HEK293 (cell line): ENCODE results near the gene TSPAN9.

Experiments
- CTCF ChIA-PET: fragments of 350-600 bp; formaldehyde crosslinking; extraction: SDS; loops from one replicate; lab custom pipeline; 2021; ENCODE audit warnings: antibody characterized with exemption; lab: Yijun Ruan, JAX
- POLR2A ChIA-PET: fragments of 300-600 bp; formaldehyde crosslinking; extraction: SDS; loops from one replicate; lab custom pipeline; 2020; ENCODE audit warnings: antibody characterized with exemption, inconsistent platforms; lab: Yijun Ruan, JAX
- H3K27ac ChIP-seq: fragments of 200-500 bp; sonication (Bioruptor generic); 2 replicates; pipeline ENCODE4 v1.5.1; 2014; ENCODE audit warnings: low read depth, low read length, control low read depth, inconsistent platforms; ENCODE audit errors: extremely low read depth
- H3K36me3 ChIP-seq, 2 experiments: fragments of 200-500 bp in 1 of 2; sonication (Bioruptor generic) in 1 of 2; 1 replicate in 1 of 2; 2 replicates in 1 of 2; pipeline ENCODE4 v1.5.1; 2014 to 2017; ENCODE audit warnings: inconsistent platforms in 2 of 2, low read length in 2 of 2; ENCODE audit not compliant: control insufficient read depth in 2 of 2, insufficient read depth in 1 of 2
- H3K4me1 ChIP-seq: fragments of 200-500 bp; sonication (Bioruptor generic); 2 replicates; pipeline ENCODE4 v1.5.1; 2014; ENCODE audit warnings: mild to moderate bottlenecking, low read length, inconsistent platforms; ENCODE audit not compliant: control insufficient read depth, insufficient read depth
- H3K4me3 ChIP-seq: 2 replicates; pipeline ENCODE4 v1.5.1; 2011; ENCODE audit warnings: low read depth, mild to moderate bottlenecking, control low read depth, low read length, moderate library complexity
- H3K9me3 ChIP-seq: fragments of 200-500 bp; sonication (Bioruptor generic); 2 replicates; pipeline ENCODE4 v1.5.1; 2014; ENCODE audit warnings: low read depth, low read length, inconsistent platforms; ENCODE audit not compliant: control insufficient read depth, insufficient read depth
- HOXA7 ChIP-seq: sonication (generic); formaldehyde crosslinking; IDR thresholded peaks from 2 replicates; pipeline ENCODE4 v1.8.1; 2022; ENCODE audit warnings: missing genetic modification reagents, borderline replicate concordance
- SP7 ChIP-seq: fragments of 450-650 bp; formaldehyde crosslinking; IDR thresholded peaks from 2 replicates; pipeline ENCODE4 v1.5.1; 2016; ENCODE audit warnings: missing biosample characterization, missing genetic modification characterization
- ZNF19 ChIP-seq: fragments of 450-650 bp; formaldehyde crosslinking; IDR thresholded peaks from 2 replicates; pipeline ENCODE4; 2016; ENCODE audit warnings: missing biosample characterization, missing genetic modification characterization, low read depth
- ZNF26 ChIP-seq: fragments of 450-650 bp; formaldehyde crosslinking; IDR thresholded peaks from 2 replicates; pipeline ENCODE4 v1.5.1; 2016; ENCODE audit warnings: missing biosample characterization, missing genetic modification characterization
- ZNF37A ChIP-seq: fragments of 450-650 bp; IDR thresholded peaks from 2 replicates; pipeline ENCODE4 v1.5.1; 2018; ENCODE audit warnings: missing biosample characterization, missing genetic modification characterization
- ZNF558 ChIP-seq: fragments of 450-650 bp; formaldehyde crosslinking; IDR thresholded peaks from 2 replicates; pipeline ENCODE4 v1.5.1; 2016; ENCODE audit warnings: missing biosample characterization, missing genetic modification characterization
- ZNF560 ChIP-seq: fragments of 450-650 bp; formaldehyde crosslinking; IDR thresholded peaks from 2 replicates; pipeline ENCODE4 v1.5.1; 2017; ENCODE audit warnings: missing biosample characterization, missing genetic modification characterization, borderline replicate concordance
- ZNF596 ChIP-seq: fragments of 450-650 bp; IDR thresholded peaks from 2 replicates; pipeline ENCODE4 v1.5.0; 2018; ENCODE audit warnings: missing biosample characterization, mild to moderate bottlenecking, missing genetic modification characterization, moderate library complexity
- ZNF747 ChIP-seq: fragments of 450-650 bp; formaldehyde crosslinking; IDR thresholded peaks from 2 replicates; pipeline ENCODE4 v1.5.1; 2016; ENCODE audit warnings: missing biosample characterization, missing genetic modification characterization
- ZNF785 ChIP-seq: fragments of 450-650 bp; formaldehyde crosslinking; IDR thresholded peaks from 2 replicates; pipeline ENCODE4 v1.5.1; 2016; ENCODE audit warnings: missing biosample characterization, missing genetic modification characterization
- TF ChIP-seq, protein P1 (sequence below): fragments of 450-650 bp; formaldehyde crosslinking; IDR thresholded peaks from 2 replicates; pipeline ENCODE4 v1.5.1; 2017; ENCODE audit warnings: missing biosample characterization, missing genetic modification characterization
- TF ChIP-seq, protein P2 (sequence below): fragments of 450-650 bp; formaldehyde crosslinking; IDR thresholded peaks from 2 replicates; pipeline ENCODE4 v1.5.1; 2017; ENCODE audit warnings: missing biosample characterization, missing genetic modification characterization
- TF ChIP-seq, protein P3 (sequence below): fragments of 450-650 bp; formaldehyde crosslinking; conservative IDR thresholded peaks from 2 replicates; pipeline ENCODE4 v1.5.1; 2016; ENCODE audit warnings: low read depth, missing biosample characterization, missing genetic modification characterization
- TF ChIP-seq, protein P4 (sequence below): fragments of 450-650 bp; formaldehyde crosslinking; IDR thresholded peaks from 2 replicates; pipeline ENCODE4 v1.5.1; 2016; ENCODE audit warnings: missing biosample characterization, missing genetic modification characterization

Gene TSPAN9

DNA sequence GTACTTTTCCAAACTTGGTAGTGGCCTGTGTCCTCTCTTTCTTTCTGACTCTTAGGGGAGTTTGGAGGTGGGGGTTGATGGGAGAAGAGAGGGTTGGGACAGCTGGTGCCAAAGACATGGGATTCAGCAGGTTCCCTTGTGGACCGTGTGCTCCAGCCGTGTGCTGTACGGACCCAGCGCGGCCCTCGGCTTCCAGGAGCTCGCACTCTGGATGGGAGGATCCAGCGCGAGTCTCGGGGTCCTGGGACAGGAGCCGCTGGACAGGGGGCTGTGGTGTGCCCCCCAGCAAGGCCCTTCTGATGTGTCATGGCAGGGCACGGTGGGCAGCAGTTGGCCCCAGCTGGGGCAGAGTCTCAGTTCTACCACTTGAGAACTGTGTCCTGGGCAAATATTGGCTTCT is 45.0 kb upstream of the TSPAN9 start (continued):
- TF ChIP-seq, protein P1, sequence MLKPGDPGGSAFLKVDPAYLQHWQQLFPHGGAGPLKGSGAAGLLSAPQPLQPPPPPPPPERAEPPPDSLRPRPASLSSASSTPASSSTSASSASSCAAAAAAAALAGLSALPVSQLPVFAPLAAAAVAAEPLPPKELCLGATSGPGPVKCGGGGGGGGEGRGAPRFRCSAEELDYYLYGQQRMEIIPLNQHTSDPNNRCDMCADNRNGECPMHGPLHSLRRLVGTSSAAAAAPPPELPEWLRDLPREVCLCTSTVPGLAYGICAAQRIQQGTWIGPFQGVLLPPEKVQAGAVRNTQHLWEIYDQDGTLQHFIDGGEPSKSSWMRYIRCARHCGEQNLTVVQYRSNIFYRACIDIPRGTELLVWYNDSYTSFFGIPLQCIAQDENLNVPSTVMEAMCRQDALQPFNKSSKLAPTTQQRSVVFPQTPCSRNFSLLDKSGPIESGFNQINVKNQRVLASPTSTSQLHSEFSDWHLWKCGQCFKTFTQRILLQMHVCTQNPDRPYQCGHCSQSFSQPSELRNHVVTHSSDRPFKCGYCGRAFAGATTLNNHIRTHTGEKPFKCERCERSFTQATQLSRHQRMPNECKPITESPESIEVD (tag by site-specific recombination): no peak
- no peak for TF ChIP-seq ZNF785
- TF ChIP-seq, all 188 proteins: peak for 0

DNA sequence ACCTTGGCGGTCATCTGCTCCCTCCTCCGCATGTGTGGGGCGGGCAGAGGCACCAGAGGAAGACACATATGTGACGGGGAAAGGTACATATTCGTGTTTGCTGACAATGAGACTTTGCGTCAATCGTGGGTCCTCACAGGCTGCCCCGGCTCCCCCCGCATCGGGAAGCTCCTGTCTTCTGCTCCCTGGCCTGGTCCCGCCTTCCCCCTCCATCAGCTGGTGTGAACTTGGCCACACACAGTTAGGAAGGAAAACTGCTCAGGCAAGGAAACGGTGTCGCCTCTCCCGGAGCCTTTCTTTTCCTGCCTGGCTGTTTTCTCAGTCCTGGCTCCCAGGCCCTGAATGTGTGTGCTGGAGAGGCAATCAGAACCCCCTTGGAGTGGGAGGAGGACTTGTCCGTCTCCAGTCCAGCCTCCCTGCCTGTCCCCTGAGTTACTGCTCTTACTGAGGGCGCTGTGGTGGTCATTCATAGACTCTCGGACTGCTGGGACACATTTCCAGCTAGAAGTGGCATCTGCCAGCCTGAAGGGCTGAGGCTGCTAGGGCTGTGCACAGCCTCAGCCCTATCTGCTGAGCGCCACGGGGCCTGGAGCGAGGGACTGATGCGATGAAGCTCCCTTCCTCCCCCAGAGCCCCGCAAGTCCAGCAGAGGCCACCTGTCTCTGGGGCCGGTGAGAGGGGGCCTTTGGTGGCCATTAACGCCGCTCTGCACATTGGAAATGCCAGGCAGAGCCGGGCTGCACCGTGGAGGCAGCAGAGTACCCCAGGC is 44.2 kb upstream of the TSPAN9 start:
- ChIA-PET CTCF (interaction anchor here (1.1 to 2.6 kb wide), 2 partner anchors 14 to 147 kb away, joined by 4 to 34 read pairs; no protein-coding TSS in a partner anchor), POLR2A (no interaction called here)
- Histone ChIP-seq H3K27ac (no peak overlapping the region), H3K9me3 (no peaks in the 10 kb centered on the region), H3K36me3 (peaks cover 0 to 12% of the 10 kb centered on the region in 2 experiments; a peak in 2 of 3 replicates), H3K4me3 (no peak overlapping the region), H3K4me1 (no peaks in the 10 kb centered on the region)
- TF ChIP-seq ZNF747: no peak
- no peak for TF ChIP-seq SP7 (tag by site-specific recombination)
- TF ChIP-seq, protein P2, sequence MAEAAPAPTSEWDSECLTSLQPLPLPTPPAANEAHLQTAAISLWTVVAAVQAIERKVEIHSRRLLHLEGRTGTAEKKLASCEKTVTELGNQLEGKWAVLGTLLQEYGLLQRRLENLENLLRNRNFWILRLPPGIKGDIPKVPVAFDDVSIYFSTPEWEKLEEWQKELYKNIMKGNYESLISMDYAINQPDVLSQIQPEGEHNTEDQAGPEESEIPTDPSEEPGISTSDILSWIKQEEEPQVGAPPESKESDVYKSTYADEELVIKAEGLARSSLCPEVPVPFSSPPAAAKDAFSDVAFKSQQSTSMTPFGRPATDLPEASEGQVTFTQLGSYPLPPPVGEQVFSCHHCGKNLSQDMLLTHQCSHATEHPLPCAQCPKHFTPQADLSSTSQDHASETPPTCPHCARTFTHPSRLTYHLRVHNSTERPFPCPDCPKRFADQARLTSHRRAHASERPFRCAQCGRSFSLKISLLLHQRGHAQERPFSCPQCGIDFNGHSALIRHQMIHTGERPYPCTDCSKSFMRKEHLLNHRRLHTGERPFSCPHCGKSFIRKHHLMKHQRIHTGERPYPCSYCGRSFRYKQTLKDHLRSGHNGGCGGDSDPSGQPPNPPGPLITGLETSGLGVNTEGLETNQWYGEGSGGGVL (tag by site-specific recombination): no peak
- no peak for TF ChIP-seq HOXA7 (CRISPR knock-in tag)
- TF ChIP-seq ZNF37A (tag by site-specific recombination): no peak
- TF ChIP-seq, protein P3, sequence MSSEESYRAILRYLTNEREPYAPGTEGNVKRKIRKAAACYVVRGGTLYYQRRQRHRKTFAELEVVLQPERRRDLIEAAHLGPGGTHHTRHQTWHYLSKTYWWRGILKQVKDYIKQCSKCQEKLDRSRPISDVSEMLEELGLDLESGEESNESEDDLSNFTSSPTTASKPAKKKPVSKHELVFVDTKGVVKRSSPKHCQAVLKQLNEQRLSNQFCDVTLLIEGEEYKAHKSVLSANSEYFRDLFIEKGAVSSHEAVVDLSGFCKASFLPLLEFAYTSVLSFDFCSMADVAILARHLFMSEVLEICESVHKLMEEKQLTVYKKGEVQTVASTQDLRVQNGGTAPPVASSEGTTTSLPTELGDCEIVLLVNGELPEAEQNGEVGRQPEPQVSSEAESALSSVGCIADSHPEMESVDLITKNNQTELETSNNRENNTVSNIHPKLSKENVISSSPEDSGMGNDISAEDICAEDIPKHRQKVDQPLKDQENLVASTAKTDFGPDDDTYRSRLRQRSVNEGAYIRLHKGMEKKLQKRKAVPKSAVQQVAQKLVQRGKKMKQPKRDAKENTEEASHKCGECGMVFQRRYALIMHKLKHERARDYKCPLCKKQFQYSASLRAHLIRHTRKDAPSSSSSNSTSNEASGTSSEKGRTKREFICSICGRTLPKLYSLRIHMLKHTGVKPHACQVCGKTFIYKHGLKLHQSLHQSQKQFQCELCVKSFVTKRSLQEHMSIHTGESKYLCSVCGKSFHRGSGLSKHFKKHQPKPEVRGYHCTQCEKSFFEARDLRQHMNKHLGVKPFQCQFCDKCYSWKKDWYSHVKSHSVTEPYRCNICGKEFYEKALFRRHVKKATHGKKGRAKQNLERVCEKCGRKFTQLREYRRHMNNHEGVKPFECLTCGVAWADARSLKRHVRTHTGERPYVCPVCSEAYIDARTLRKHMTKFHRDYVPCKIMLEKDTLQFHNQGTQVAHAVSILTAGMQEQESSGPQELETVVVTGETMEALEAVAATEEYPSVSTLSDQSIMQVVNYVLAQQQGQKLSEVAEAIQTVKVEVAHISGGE (tag by site-specific recombination): no peak
- no peak for TF ChIP-seq ZNF596 (tag by site-specific recombination)
- TF ChIP-seq, protein P4, sequence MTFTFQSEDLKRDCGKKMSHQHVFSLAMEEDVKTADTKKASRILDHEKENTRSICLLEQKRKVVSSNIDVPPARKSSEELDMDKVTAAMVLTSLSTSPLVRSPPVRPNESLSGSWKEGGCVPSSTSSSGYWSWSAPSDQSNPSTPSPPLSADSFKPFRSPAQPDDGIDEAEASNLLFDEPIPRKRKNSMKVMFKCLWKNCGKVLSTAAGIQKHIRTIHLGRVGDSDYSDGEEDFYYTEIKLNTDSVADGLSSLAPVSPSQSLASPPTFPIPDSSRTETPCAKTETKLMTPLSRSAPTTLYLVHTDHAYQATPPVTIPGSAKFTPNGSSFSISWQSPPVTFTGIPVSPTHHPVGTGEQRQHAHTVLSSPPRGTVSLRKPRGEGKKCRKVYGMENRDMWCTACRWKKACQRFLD: no peak
- no peak for TF ChIP-seq ZNF558 (tag by site-specific recombination)
- no peak for TF ChIP-seq ZNF560
- TF ChIP-seq ZNF26 (tag by site-specific recombination): no peak
- no peak for TF ChIP-seq ZNF19 (tag by site-specific recombination)
